Adrenal gland (tissue), 5 donors: ENCODE measurements around the gene TFDP1.

ENCODE experiments used
- CTCF ChIP-seq, 6 experiments: fragments of 450-650 bp in 4 of 6; fragments of 200-600 bp in 2 of 6; sonication (generic) in 1 of 6; IDR thresholded peaks; 1 replicate in 5 of 6; 2 replicates in 1 of 6; pipeline versions ENCODE4 v1.5.1 to v1.8.0; 2016 to 2021; ENCODE audit warnings: antibody characterized with exemption in 6 of 6, mild to moderate bottlenecking in 2 of 6, moderate library complexity in 1 of 6
- POLR2A ChIP-seq, 2 donors: fragments of 450-650 bp; IDR thresholded peaks; one replicate each; pipeline ENCODE4 v1.6.1; 2017; ENCODE audit warnings: antibody characterized with exemption in 2 of 2, mild to moderate bottlenecking in 2 of 2, moderate library complexity in 1 of 2
- donor health status: DM: no; HTN: no; CAD: no.

DNA sequence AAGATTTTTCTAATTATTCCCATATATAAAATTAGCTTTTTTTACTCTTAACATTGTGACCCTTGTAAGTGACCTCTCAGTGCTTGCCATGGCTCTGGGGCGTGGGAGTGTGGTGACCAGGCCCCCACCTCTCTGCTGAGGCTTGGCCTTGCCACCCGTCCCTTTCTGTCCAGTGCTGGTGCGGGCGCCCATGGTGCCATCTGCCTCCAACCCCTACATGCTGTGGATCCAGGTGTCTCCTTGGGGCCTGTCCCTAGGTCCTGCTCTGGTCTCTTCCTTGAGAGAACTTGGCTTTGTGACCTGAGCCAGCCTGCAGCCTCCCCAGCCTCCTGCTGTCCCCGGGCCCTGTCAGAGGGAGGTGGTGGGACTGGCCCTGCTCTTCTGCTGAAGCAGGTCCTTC, 27.4 kb downstream of the TFDP1 start:
- no peak for TF ChIP-seq CTCF (IDR thresholded peaks at IDR 0.05)
- TF ChIP-seq POLR2A (IDR thresholded peaks at IDR 0.05): no peak
